A549 (cell line): ENCODE results near the gene CNTNAP5.

Experiments used
- CBX2 ChIP-seq: fragments of 200-600 bp; sonication (generic); IDR thresholded peaks from 2 replicates; pipeline ENCODE4 v1.6.1; 2016; ENCODE audit warnings: low read depth, mild to moderate bottlenecking, borderline replicate concordance
- EP300 ChIP-seq, 2 experiments: fragments of >200 bp; sonication (Bioruptor Twin); formaldehyde crosslinking; IDR thresholded peaks; 2 replicates in 1 of 2; 3 replicates in 1 of 2; pipeline ENCODE4 v1.6.1; 2016 to 2017
- GATA3 ChIP-seq: IDR thresholded peaks from 2 replicates; pipeline ENCODE4 v1.6.1; 2012; ENCODE audit warnings: borderline replicate concordance
- HOXA7 ChIP-seq: fragments of 250-450 bp; sonication (Bioruptor Pico); IDR thresholded peaks from 2 replicates; pipeline ENCODE4 v1.5.0; 2020; ENCODE audit warnings: mild to moderate bottlenecking, moderate library complexity
- JUNB ChIP-seq: fragments of >200 bp; sonication (Bioruptor Twin); formaldehyde crosslinking; IDR thresholded peaks from 2 replicates; pipeline ENCODE4 v1.6.1; 2016
- KDM1A ChIP-seq: fragments of 200-600 bp; sonication (generic); IDR thresholded peaks from 2 replicates; pipeline ENCODE4 v1.6.1; 2016; ENCODE audit warnings: low read depth, mild to moderate bottlenecking
- MAFK ChIP-seq: fragments of 450-650 bp; IDR thresholded peaks from 2 replicates; pipeline ENCODE4 v1.6.1; 2014; ENCODE audit not compliant: partially characterized antibody
- RAD21 ChIP-seq, 2 experiments: fragments of >200 bp in 1 of 2; sonication (Bioruptor Twin) in 1 of 2; formaldehyde crosslinking in 1 of 2; IDR thresholded peaks in 1 of 2; conservative IDR thresholded peaks in 1 of 2; 2 replicates in 1 of 2; 3 replicates in 1 of 2; pipeline ENCODE4 v1.6.1; 2012 to 2018; ENCODE audit warnings: inconsistent platforms in 1 of 2
- RFX5 ChIP-seq: fragments of 450-650 bp; IDR thresholded peaks from 2 replicates; pipeline ENCODE4 v1.7.1; 2014; ENCODE audit warnings: antibody characterized with exemption, mild to moderate bottlenecking, moderate library complexity
- USF2 ChIP-seq: fragments of 450-650 bp; IDR thresholded peaks from 2 replicates; pipeline ENCODE4 v1.6.1; 2014; ENCODE audit warnings: antibody characterized with exemption
- ZNF302 ChIP-seq: fragments of 250-450 bp; sonication (Bioruptor Pico); IDR thresholded peaks from 2 replicates; pipeline ENCODE4 v1.9.0; 2021; ENCODE audit warnings: inconsistent platforms, mild to moderate bottlenecking, moderate library complexity
- TF ChIP-seq, protein P1 (sequence below): fragments of >200 bp; sonication (Bioruptor Twin); formaldehyde crosslinking; IDR thresholded peaks from 3 replicates; pipeline ENCODE4 v1.5.1; 2016

- no peak for TF ChIP-seq GATA3
- no peak for TF ChIP-seq RFX5
- no peak for TF ChIP-seq RAD21 (conservative IDR thresholded peaks at IDR 0.05 in 1 of 2, IDR thresholded peaks at IDR 0.05 in 1 of 2)
- TF ChIP-seq ZNF302 (CRISPR knock-in tag), result no peak
- TF ChIP-seq KDM1A, result no peak
- TF ChIP-seq, protein P1, sequence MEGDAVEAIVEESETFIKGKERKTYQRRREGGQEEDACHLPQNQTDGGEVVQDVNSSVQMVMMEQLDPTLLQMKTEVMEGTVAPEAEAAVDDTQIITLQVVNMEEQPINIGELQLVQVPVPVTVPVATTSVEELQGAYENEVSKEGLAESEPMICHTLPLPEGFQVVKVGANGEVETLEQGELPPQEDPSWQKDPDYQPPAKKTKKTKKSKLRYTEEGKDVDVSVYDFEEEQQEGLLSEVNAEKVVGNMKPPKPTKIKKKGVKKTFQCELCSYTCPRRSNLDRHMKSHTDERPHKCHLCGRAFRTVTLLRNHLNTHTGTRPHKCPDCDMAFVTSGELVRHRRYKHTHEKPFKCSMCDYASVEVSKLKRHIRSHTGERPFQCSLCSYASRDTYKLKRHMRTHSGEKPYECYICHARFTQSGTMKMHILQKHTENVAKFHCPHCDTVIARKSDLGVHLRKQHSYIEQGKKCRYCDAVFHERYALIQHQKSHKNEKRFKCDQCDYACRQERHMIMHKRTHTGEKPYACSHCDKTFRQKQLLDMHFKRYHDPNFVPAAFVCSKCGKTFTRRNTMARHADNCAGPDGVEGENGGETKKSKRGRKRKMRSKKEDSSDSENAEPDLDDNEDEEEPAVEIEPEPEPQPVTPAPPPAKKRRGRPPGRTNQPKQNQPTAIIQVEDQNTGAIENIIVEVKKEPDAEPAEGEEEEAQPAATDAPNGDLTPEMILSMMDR, result no peak
- TF ChIP-seq USF2, result no peak
- TF ChIP-seq CBX2, result no peak
- TF ChIP-seq HOXA7 (CRISPR knock-in tag), result no peak
- no peak for TF ChIP-seq EP300 (IDR thresholded peaks at IDR 0.05)
- TF ChIP-seq JUNB, result no peak
- no peak for TF ChIP-seq MAFK
These were observed 122.5 kb downstream of the CNTNAP5 start for GRCh38 chr2:124147552-124147951.
